AG09319 (cell line): ENCODE measurements around the gene PDCD11.
"Not testable (repeated sequence)": the region's sequence is repeated elsewhere in the genome, so short reads cannot be mapped to it uniquely, and the experiment has no call there.

Experiments used
- DNase-seq: peaks from one replicate; pipeline ENCODE4 v3.0.0-alpha.2; 2010; ENCODE audit warnings: low read depth; ENCODE audit errors: extremely low read depth
- CTCF ChIP-seq: IDR thresholded peaks from 2 replicates; pipeline ENCODE4 v1.5.1; 2011; ENCODE audit warnings: low read depth, mild to moderate bottlenecking, inconsistent platforms, low read length, moderate library complexity

PDCD11 gene

DNA sequence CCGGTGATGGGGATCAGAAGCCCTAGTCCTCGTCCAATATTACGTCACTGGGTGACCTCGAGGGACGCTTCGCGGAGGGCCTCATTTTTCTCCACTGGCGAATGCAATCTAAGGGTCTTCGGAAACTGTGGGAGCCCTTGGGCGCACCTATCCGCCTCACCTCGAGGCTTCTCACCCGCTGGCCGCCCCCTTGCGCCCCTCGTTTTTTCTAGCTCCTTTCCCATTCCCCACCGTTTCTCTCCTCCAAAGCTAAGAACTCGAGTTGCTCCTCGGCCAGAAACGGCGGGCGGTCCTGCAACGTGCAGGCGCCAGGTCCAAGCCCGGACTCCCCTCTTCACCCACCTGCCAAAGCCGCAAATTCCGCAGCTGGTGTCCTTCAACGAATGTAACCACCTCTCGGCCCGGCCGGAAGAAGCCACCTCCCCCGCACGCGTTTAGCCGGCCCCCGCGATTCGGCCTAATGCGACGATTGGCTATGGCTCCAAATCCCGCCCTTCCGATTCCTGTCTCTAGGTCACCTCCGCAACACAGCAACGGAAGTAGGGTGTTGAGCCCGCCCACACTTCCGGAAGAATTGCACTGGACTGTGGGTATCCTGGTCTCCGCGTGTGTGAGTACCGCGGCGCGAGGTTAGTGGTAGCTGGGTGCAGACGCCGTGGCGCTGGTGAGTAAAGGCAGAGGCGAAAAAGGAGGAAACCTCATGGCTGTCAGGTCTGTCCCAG is at the start of gene PDCD11, which contains the start of gene ATP5MK:
PDCD11 (plus strand) TSS at position 560 of the 722 bp plus-strand sequence. CDS start 1,801 bp downstream, outside the sequence.
ATP5MK (minus strand) TSS at position 409 of the 722 bp plus-strand sequence. CDS start 4,018 bp downstream, outside the sequence.
- peak; percentile 20 for TF ChIP-seq CTCF
- peak; percentile 87 for DNase-seq

- TF ChIP-seq CTCF: no peak
- no peak for DNase-seq
Measured at GRCh38 chr10:103350175-103350516, 46.3 kb upstream of the PDCD11 start.

DNA sequence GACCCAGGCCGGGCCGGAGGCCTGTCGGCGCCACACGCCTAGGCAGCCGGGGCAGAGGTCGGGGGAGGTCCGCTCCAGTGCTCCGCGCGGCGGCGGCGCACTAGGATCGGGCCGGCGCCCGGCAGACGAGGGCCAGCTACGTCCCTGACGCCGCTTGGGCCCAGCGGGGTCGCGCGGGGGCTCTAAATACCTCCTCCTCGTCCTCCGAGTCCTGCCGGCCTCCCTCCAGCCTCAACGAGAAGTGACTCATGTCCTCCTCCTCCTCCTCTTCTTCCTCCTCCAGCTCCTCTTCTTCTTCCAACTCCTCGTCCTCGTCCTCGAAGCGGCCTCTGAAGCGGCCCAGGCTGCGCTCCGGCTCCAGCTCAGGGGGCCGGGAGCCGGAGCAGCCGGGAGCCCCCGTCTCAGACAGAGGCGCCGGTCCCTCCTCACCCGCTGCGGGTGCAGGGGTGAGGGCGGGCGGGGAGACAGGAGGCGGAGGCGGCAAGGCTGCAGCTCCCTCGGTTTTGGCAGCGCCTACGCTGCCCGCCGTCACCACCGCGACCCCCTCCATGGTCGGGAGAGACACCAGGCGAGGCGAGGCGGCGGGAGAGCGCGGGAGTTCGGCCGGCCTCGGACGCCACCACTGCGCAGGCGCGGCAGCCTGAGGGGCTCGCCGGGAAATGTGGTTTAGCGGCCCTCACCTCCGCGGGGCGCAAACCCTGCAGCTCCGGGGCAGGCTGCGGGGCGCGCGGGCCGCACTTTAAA is 45.7 kb upstream of the PDCD11 start, which contains the start of gene PCGF6:
PCGF6 (minus strand) TSS at position 624 of the 744 bp plus-strand sequence; CDS start at position 550, 74 bp downstream.
- DNase-seq: peak; percentile 27
- no peak; the same call in 1 of the 2 replicates for TF ChIP-seq CTCF

- DNase-seq: no peak
- no peak for TF ChIP-seq CTCF
Measured at GRCh38 chr10:103353281-103353680, 43.1 kb upstream of the PDCD11 start.

- DNase-seq: not testable (repeated sequence)
Measured at GRCh38 chr10:103354567-103354966, 41.9 kb upstream of the PDCD11 start.

GRCh38 chr10:103355906-103356599 is 40.4 kb upstream of the PDCD11 start:
- no peak for DNase-seq
- no peak for TF ChIP-seq CTCF

DNA sequence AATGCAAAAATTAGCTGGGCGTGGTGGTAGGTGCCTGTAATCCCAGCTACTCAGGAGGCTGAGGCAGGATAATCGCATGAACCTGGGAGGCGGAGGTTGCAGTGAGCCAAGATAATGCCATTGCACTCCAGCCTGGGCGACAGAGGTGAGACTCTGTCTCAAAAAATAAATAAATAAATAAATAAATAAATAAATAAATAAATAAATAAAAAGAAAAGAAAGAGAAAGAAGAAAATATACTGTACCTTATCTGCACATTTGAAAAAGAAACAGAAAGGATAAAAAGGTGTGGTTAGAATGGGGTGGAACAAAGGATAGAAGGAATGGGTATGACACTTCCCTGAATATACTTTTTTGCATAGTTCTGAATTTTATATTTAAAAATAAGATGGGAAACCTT is 36.9 kb upstream of the PDCD11 start:
- not testable (repeated sequence) for DNase-seq

DNA sequence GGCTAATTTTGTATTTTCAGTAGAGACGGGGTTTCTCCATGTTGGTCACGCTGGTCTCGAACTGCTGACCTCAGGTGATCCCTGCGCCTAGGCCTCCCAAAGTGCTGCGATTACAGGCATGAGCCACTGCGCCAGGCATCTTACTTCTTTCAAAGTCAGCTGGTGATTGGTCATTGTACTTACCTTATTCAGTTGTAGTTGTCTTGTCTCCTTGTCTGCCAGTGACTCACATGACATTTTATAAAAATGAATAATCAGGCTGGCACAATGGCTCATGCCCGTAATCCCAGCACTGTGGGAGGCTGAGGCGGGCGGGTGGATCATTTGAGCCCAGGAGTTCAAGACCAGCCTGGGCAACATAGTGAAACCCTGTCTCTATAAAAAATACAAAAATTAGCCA is 35.6 kb upstream of the PDCD11 start:
- not testable (repeated sequence) for DNase-seq
